ENCODE measurements around the gene NOL11. TPM values are rescaled to one million over a fixed set of nuclear protein-coding genes. Genes with fewer than 3 reads are reported as not detected.
"Not testable (repeated sequence)": the region's sequence is repeated elsewhere in the genome, so short reads cannot be mapped to it uniquely, and the experiment has no call there.

NOL11 gene
- polyA plus RNA-seq, 2 of the 4 experiments (the other 2 are of a cell fraction), result 79.6 to 118 TPM

DNA sequence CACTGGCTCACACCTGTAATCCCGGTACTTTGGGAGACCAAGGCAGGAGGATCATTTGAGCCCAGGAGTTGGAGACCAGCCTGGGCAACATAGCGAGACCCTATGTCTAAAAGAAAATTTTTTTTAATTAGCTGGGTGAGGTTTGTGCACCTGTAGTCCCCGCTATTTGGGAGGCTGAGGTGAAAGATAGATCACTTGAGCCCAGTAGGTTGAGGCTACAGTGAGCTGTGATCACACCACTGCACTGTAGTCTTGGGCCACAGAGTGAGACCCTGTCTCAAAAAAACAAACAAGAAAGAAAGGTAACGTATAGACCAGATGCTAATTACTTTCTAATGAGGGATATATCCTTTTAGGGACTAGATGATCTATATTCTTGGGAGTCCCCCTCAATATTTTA lies 8.1 kb downstream of the NOL11 start (continued):
- TF ChIP-seq, protein P1, sequence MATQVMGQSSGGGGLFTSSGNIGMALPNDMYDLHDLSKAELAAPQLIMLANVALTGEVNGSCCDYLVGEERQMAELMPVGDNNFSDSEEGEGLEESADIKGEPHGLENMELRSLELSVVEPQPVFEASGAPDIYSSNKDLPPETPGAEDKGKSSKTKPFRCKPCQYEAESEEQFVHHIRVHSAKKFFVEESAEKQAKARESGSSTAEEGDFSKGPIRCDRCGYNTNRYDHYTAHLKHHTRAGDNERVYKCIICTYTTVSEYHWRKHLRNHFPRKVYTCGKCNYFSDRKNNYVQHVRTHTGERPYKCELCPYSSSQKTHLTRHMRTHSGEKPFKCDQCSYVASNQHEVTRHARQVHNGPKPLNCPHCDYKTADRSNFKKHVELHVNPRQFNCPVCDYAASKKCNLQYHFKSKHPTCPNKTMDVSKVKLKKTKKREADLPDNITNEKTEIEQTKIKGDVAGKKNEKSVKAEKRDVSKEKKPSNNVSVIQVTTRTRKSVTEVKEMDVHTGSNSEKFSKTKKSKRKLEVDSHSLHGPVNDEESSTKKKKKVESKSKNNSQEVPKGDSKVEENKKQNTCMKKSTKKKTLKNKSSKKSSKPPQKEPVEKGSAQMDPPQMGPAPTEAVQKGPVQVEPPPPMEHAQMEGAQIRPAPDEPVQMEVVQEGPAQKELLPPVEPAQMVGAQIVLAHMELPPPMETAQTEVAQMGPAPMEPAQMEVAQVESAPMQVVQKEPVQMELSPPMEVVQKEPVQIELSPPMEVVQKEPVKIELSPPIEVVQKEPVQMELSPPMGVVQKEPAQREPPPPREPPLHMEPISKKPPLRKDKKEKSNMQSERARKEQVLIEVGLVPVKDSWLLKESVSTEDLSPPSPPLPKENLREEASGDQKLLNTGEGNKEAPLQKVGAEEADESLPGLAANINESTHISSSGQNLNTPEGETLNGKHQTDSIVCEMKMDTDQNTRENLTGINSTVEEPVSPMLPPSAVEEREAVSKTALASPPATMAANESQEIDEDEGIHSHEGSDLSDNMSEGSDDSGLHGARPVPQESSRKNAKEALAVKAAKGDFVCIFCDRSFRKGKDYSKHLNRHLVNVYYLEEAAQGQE (IDR thresholded peaks at IDR 0.05), result no peak
- TF ChIP-seq POLR2AphosphoS2 (conservative IDR thresholded peaks at IDR 0.05; ENCODE audit: low read length) (no peak), NR3C1 (IDR thresholded peaks at IDR 0.05) (no peak), CBX8 (IDR thresholded peaks at IDR 0.05) (no peak), EP300 (IDR thresholded peaks at IDR 0.05) (no peak), NFE2L2 (conservative IDR thresholded peaks at IDR 0.05; ENCODE audit: low read length) (no peak), CBX2 (IDR thresholded peaks at IDR 0.05; ENCODE audit: borderline replicate concordance, low read depth) (no peak), ZC3H11A (IDR thresholded peaks at IDR 0.05) (no peak)

GRCh38 chr17:67727152-67728039 lies 9.7 kb downstream of the NOL11 start:
- not testable (repeated sequence) for H3K4me2 ChIP-seq; H3K27ac ChIP-seq; H3K9me3 ChIP-seq; DNase-seq (ENCODE audit: low read depth in 1 of 2, low spot score in 1 of 2); H3K4me1 ChIP-seq; H3K4me3 ChIP-seq; FAIRE-seq
- ChIA-PET CTCF (interaction anchor here (0.6 to 3.5 kb wide), 3 partner anchors 9 to 52 kb away, joined by 3 to 22 read pairs (median 4); partner anchors contain the start of gene NOL11), POLR2A (interaction anchor here (0.6 kb wide), 1 partner anchor 590 kb away, joined by 3 read pairs; no protein-coding TSS in a partner anchor)
- peak; percentile 30 to 31; a peak in 2 of 6 replicates for ATAC-seq
- WGBS (ENCODE audit: missing lambda C conversion rate), result 91% methylated on average over 15 of the region's 15 CpGs

DNA sequence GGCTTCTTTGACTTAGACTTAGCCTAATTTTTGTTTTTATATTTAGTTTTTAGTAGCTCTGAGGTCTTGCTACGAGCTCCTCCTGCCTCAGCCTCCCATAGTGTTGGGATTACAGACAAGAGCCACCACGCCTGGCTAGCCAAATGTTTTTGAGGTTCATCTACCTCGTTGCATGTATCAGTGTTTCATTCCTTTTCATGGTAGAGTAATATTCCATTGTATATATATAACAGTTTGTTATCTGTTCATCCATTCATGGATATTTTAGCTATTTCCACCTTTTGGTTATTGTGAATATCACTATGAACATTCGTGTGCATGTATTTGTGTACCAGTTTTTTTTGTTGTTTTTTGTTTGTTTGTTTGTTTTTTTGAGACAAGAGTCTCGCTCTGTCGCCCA lies 12.2 kb downstream of the NOL11 start:
- no peak overlapping the region for H3K4me3 ChIP-seq
- CTCF ChIA-PET, result interaction anchor here (1.0 to 3.5 kb wide), 3 partner anchors 12 to 254 kb away, joined by 3 to 22 read pairs (median 3); partner anchors contain the start of gene NOL11
- no peak for ATAC-seq
- POLR2A ChIA-PET, result no interaction called here
- H3K27ac ChIP-seq, result no peak overlapping the region
- DNase-seq (ENCODE audit: low read depth in 1 of 2, low spot score in 1 of 2), result no peak
- TF ChIP-seq, protein P1 (IDR thresholded peaks at IDR 0.05), result no peak
- TF ChIP-seq ZSCAN20 (CRISPR knock-in tag; IDR thresholded peaks at IDR 0.05) (no peak), RFX5 (IDR thresholded peaks at IDR 0.05) (no peak), CBX2 (IDR thresholded peaks at IDR 0.05; ENCODE audit: borderline replicate concordance, low read depth) (no peak), CEBPB (IDR thresholded peaks at IDR 0.05) (no peak), SMC3 (IDR thresholded peaks at IDR 0.05) (no peak), KDM1A (IDR thresholded peaks at IDR 0.05; ENCODE audit: low read depth) (0 out of 2 replicates have a peak, but pooled peaks have one; percentile 37), KDM5A (IDR thresholded peaks at IDR 0.05) (no peak), RCOR1 (IDR thresholded peaks at IDR 0.05; ENCODE audit: low read depth, low read length) (no peak), HDAC2 (IDR thresholded peaks at IDR 0.05) (0 out of 2 replicates have a peak, but pooled peaks have one; percentile 39)
- TF ChIP-seq, protein P2, sequence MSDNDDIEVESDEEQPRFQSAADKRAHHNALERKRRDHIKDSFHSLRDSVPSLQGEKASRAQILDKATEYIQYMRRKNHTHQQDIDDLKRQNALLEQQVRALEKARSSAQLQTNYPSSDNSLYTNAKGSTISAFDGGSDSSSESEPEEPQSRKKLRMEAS (IDR thresholded peaks at IDR 0.05), result no peak
- no peaks in the 10 kb centered on the region for H3K4me1 ChIP-seq
- H3K4me2 ChIP-seq, result no peak overlapping the region
- no peak for FAIRE-seq
- 93% methylated on average over 6 of the region's 6 CpGs for WGBS (ENCODE audit: missing lambda C conversion rate)
- H3K9me3 ChIP-seq, result 0 out of 3 replicates have a peak, but pooled peaks cover 6% of the 10 kb centered on the region
